Breast epithelium (tissue), 4 donors: ENCODE data around the gene ANKRD24. TPM values are rescaled to one million over a fixed set of nuclear protein-coding genes. Genes with fewer than 3 reads are reported as not detected.
"Not testable (repeated sequence)": the region's sequence is repeated elsewhere in the genome, so short reads cannot be mapped to it uniquely, and the experiment has no call there.

ENCODE experiments used
- DNase-seq, 2 donors: peaks; one replicate each; pipeline ENCODE4 v3.0.0-alpha.2; 2019; ENCODE audit warnings: low spot score in 2 of 2
- H3K27ac ChIP-seq, 2 donors: fragments of 200-600 bp; sonication (generic) in 1 of 2; one replicate each; pipeline ENCODE4 v1.5.1; 2016 to 2019; ENCODE audit warnings: mild to moderate bottlenecking in 1 of 2
- H3K27me3 ChIP-seq, 2 donors: fragments of 200-600 bp; sonication (generic) in 1 of 2; one replicate each; pipeline versions ENCODE4 v1.5.1 to v1.6.0; 2017 to 2019; ENCODE audit warnings: control low read depth in 1 of 2, mild to moderate bottlenecking in 1 of 2
- H3K36me3 ChIP-seq: fragments of 200-600 bp; one replicate; pipeline ENCODE4 v1.5.1; 2019
- H3K4me1 ChIP-seq, 2 donors: fragments of 200-600 bp; sonication (generic); one replicate each; pipeline ENCODE4 v1.5.1; 2016 to 2019; ENCODE audit warnings: control low read depth in 1 of 2
- H3K4me3 ChIP-seq, 3 donors: fragments of 200-600 bp; sonication (generic); 1 replicate in 2 of 3; 2 replicates in 1 of 3; pipeline ENCODE4 v1.5.1; 2016 to 2019; ENCODE audit warnings: mild to moderate bottlenecking in 3 of 3, moderate library complexity in 2 of 3
- H3K9me3 ChIP-seq, 2 donors: fragments of 200-600 bp; sonication (generic) in 1 of 2; one replicate each; pipeline ENCODE4 v1.5.1; 2016 to 2019; ENCODE audit warnings: control low read depth in 1 of 2
- CTCF ChIP-seq, 3 donors: fragments of 450-650 bp; IDR thresholded peaks; one replicate each; pipeline ENCODE4 v1.5.1; 2016 to 2017; ENCODE audit warnings: antibody characterized with exemption in 3 of 3, mild to moderate bottlenecking in 3 of 3, moderate library complexity in 3 of 3
- POLR2A ChIP-seq: fragments of 450-650 bp; IDR thresholded peaks from one replicate; pipeline ENCODE4 v1.6.1; 2016; ENCODE audit warnings: antibody characterized with exemption, mild to moderate bottlenecking, moderate library complexity
- POLR2AphosphoS5 ChIP-seq, 3 donors: sonication (generic); formaldehyde crosslinking; IDR thresholded peaks; one replicate each; pipeline ENCODE4 v1.6.1; 2017; ENCODE audit warnings: antibody characterized with exemption in 3 of 3
- intact Hi-C: fragments of 100-400 bp; cut with DNase I; formaldehyde crosslinking; loops from one replicate; pipeline ENCODE4 v1.15.1; 2023; ENCODE audit warnings: low total_unique reads
- total RNA-seq, 3 donors: library from RNA; depleted of rRNA; stranded (reverse); fragments of >200 nt; gene quantifications; one replicate each; pipeline ENCODE4 v1.1.0, GENCODE V29; 2016

The ANKRD24 gene
- total RNA-seq, 3 donors from 2014 or later = 0.80 to 3.2 (median 0.98) TPM

- peaks cover 2 to 41% of the 10 kb centered on the region in 2 donors for H3K27me3 ChIP-seq
These were observed 51.8 kb downstream of the ANKRD24 start for GRCh38 chr19:4234142-4234861.

DNA sequence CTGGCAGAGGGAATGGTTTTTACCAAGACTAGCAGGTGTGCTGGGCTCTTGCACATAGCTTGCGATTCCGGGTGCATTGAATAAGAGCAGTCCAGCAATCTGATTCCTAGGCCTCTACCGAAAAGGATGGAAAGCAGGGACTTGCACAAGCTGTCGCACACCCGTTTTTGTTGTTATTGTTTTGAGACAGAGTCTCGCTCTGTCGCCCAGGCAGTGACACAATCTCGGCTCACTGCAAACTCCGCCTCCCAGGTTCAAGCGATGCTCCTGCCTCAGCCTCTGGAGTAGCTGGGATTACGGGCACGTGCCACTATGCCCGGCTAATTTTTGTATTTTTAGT, 52.3 kb downstream of the ANKRD24 start:
- no peak for TF ChIP-seq CTCF (IDR thresholded peaks at IDR 0.05)
- no peak for TF ChIP-seq POLR2A
- TF ChIP-seq POLR2AphosphoS5 (IDR thresholded peaks at IDR 0.05) = no peak
- Histone ChIP-seq H3K9me3 (no peaks in the 10 kb centered on the region), H3K36me3 (no peaks in the 10 kb centered on the region), H3K27ac (no peak overlapping the region), H3K4me1 (no peaks in the 10 kb centered on the region), H3K4me3 (no peak overlapping the region), H3K27me3 (peaks cover 0 to 36% of the 10 kb centered on the region in 2 donors)
- intact Hi-C loops = no loop called here
- DNase-seq = no peak

More at GRCh38 chr19:4234142-4234861, 51.8 kb downstream of the ANKRD24 start:
- no peak for DNase-seq
- no peaks in the 10 kb centered on the region for H3K36me3 ChIP-seq
- H3K4me3 ChIP-seq = no peak overlapping the region
- no peaks in the 10 kb centered on the region for H3K4me1 ChIP-seq
- intact Hi-C loops = no loop called here
- no peaks in the 10 kb centered on the region for H3K9me3 ChIP-seq
- no peak for TF ChIP-seq POLR2A
- no peak overlapping the region for H3K27ac ChIP-seq

- H3K4me1 ChIP-seq, H3K36me3 ChIP-seq, H3K4me3 ChIP-seq, intact Hi-C loops, H3K9me3 ChIP-seq, DNase-seq, H3K27ac ChIP-seq: not testable (repeated sequence)
- H3K27me3 ChIP-seq = peaks cover 0 to 20% of the 10 kb centered on the region in 2 donors
These were observed 55.0 kb downstream of the ANKRD24 start for GRCh38 chr19:4237510-4237909.

DNA sequence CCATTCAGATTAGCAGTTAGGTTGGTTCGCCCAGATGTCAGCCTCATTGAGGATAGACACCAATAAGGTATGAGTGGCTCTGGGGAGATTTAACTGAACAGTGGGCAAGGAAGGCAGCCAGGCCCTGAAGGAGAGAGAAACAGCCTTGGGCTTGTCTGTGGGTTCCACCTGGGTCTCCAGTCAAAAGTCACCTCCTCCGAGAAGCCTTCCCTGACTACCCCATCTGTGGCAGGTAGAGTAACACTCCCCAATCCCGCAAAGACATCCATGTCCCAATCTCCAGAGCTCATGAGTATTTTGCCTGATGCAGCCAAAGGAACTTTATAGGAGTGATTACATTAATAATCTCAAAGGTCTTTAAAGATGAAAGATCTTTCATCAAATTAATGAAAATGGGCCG, 56.3 kb downstream of the ANKRD24 start:
- Histone ChIP-seq H3K4me1 (no peaks in the 10 kb centered on the region), H3K9me3 (peaks cover 7 to 9% of the 10 kb centered on the region in 2 donors), H3K27me3 (peaks cover 0 to 8% of the 10 kb centered on the region in 2 donors), H3K4me3 (no peak overlapping the region), H3K36me3 (no peaks in the 10 kb centered on the region), H3K27ac (no peak overlapping the region)
- TF ChIP-seq POLR2A = no peak
- DNase-seq = no peak
- intact Hi-C loops = no loop called here

DNA sequence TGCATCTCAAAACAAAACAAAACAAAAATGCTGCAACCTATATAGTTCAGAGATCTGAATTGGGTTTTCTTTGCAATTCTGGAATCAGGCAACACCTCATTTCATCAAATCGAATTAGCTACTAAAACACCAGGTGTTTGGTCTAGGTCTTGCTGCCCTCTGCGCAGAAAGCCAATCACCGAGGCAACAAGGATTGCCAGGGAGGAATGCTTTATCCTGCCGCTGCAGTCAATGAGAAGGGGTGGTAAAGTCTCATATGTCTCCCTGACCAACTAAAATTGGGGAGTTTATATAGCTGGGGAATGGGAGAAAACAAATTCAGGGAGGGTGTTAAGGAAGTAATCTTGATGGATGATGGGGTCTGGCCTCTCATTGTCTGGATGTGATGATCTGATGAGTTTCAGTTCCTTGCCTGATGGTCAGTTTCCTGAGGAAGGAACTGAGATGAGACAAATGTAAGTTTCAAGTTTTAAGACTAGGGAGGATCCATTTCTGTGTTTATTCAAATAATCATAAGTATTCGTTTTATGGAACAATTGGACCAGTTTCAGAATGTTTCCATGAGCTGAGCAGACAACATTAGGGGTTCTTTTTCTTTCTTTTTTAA, 59.4 kb downstream of the ANKRD24 start:
- no peak for DNase-seq
- no peak overlapping the region for H3K4me3 ChIP-seq
- peaks cover 7 to 9% of the 10 kb centered on the region in 2 donors for H3K9me3 ChIP-seq
- peaks cover 0 to 2% of the 10 kb centered on the region in 2 donors for H3K27me3 ChIP-seq
- no peak overlapping the region for H3K27ac ChIP-seq
- no peaks in the 10 kb centered on the region for H3K4me1 ChIP-seq
- TF ChIP-seq POLR2A = no peak
- TF ChIP-seq CTCF (IDR thresholded peaks at IDR 0.05) = no peak
- TF ChIP-seq POLR2AphosphoS5 (IDR thresholded peaks at IDR 0.05) = no peak
- H3K36me3 ChIP-seq = no peaks in the 10 kb centered on the region
- intact Hi-C loops = no loop called here

GRCh38 chr19:4245938-4246337, 63.4 kb downstream of the ANKRD24 start:
- H3K27ac ChIP-seq, H3K9me3 ChIP-seq, H3K27me3 ChIP-seq, DNase-seq, H3K36me3 ChIP-seq, H3K4me3 ChIP-seq, intact Hi-C loops, H3K4me1 ChIP-seq: not testable (repeated sequence)

DNA sequence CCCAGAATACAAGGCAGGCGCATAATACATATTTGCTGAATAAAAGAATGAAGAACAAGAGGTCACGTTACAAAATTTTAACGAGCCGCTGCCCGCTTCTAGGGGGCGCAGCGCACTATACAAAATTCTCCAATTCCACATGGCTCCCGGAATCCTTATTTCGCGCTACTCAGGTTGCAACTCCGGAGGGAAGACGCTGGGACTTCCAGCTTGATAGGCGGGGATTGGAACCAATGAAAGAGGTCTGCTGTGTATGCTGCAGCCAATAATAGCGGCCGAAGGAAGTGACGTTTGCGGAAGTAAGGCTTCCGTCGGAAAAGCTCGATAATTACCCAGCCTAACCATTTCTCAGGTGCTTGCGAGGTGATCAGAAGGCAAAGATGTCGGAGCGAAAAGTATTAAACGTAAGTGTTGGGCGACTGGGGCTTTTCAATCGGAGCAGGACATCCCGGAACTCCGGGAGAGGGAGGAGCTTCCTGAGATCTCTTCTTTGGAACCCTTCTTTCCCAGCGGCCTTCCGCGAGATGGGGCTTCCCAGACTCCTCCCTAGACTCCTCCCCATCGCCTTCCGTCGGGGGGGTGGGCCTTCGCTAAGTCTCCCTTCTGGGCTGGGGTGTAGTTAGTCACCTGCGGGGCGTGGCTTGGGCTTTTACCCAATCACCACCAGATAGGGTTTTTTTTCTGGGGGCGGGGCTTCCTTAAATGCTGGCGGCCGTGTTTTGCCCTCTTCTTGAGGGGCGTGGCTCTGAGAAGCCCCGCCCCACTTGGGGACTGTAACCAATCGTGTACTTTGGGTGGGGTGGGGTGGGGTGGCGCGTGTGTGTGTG, 64.5 kb downstream of the ANKRD24 start, which contains the start of gene YJU2:
TSS of gene YJU2 (plus strand) at position 314 of the 827 bp plus-strand sequence. CDS start at position 381, 67 bp downstream.
- TF ChIP-seq CTCF (IDR thresholded peaks at IDR 0.05) (peak in 2 of 3 donors; percentile 40 to 47), POLR2AphosphoS5 (IDR thresholded peaks at IDR 0.05) (peak; percentile 81 to 93 (median 87)), POLR2A (no peak)
- H3K36me3 ChIP-seq = no peaks in the 10 kb centered on the region
- H3K27me3 ChIP-seq = no peaks in the 10 kb centered on the region
- peaks cover 0 to 3% of the 10 kb centered on the region in 2 donors for H3K4me1 ChIP-seq
- peaks cover under 1 to 3% of the 10 kb centered on the region in 2 donors for H3K9me3 ChIP-seq
- DNase-seq = peak; percentile 99
- intact Hi-C loops = no loop called here
- peak within 1 kb of the TSS; percentile 99 for H3K27ac ChIP-seq
- peak within 1 kb of the TSS; percentile 74 to 93 (median 79) for H3K4me3 ChIP-seq
